Hematopoietic multipotent progenitor cell treated with erythropoietin and hydrocortisone succinate and interleukin-3 and kit ligand, for 4 days (in vitro differentiated cells): ENCODE measurements around the gene VWA1.
"Not testable (repeated sequence)": the region's sequence is repeated elsewhere in the genome, so short reads cannot be mapped to it uniquely, and the experiment has no call there.

Experiments used
- DNase-seq: peaks from one replicate; pipeline ENCODE4 v3.0.0-alpha.2; 2015

VWA1 gene

GRCh38 chr1:1459711-1460110 is 24.2 kb downstream of the VWA1 start:
- DNase-seq = not testable (repeated sequence)

- DNase-seq = no peak
Observed at GRCh38 chr1:1460540-1461130, 25.1 kb downstream of the VWA1 start.

DNA sequence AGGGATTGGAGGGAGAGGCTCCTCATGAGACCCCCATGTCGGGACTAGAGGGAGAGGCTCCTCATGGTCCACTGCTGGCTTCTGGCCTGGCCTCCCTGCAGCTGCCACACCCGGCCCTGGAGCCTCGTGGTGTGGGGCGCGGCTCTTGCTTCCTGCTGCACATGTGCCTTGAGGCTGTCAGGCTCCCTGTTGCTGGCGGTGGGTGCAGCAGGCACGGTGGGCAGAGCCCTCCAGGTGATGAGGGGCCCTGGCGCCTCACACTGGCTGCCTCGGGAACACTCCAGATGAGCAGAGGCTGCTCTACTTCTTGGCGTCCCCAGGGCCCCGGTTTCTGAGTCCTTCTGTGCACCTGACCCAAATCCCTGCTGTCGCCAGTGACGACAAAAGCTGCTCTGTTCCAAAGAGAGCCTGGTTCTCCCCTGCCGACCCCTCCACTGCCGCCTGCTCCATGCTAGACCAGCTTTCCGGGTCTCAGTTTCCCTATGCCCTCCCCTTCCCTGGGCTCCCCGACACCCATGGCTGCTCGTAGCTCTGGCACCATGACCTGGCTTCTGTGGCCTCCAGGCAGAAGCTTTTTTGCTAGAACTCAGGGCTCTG is 26.3 kb downstream of the VWA1 start:
- DNase-seq = peak; percentile 55

GRCh38 chr1:1462318-1462966 is 27.0 kb downstream of the VWA1 start:
- no peak for DNase-seq

- DNase-seq = no peak
Observed at GRCh38 chr1:1463312-1463711, 27.8 kb downstream of the VWA1 start.

DNA sequence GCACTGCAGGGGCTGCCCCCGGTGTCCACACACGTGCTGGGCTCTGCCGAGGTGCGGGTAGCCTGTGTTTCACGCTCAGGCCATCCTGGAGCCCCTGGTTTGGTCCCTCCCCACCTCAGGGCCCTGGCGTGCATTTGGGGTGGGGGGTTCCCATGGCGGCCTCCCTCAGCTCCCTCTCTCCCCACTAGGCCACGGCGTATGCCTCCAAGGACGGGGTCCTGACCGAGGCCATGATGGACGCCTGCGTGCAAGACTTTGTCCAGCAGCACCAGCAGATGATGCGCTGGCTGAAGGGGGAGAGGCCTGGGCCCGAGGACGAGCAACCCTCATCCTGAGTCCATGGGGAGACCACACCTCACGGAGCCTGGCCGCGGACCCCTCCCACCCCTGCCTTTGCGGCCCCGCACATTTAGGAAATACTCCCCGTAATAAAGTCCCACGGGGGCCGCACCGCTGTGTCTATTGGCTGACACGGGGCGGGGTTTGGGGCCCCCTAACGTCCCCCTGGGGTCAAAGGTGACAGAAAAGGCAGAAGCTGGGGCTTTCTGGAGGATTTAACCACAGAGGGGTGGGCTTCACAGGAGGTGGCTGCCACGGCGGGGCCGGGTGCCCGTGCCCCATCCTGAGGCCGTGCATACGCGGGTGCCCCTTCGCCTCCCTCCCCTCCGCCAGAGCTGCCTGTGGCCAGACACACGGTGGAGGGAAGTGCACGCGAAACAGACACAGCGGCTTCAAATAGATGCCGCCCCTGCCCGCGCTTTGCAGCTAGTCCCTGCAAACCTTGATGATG is 32.9 kb downstream of the VWA1 start:
- not testable (repeated sequence) for DNase-seq

DNA sequence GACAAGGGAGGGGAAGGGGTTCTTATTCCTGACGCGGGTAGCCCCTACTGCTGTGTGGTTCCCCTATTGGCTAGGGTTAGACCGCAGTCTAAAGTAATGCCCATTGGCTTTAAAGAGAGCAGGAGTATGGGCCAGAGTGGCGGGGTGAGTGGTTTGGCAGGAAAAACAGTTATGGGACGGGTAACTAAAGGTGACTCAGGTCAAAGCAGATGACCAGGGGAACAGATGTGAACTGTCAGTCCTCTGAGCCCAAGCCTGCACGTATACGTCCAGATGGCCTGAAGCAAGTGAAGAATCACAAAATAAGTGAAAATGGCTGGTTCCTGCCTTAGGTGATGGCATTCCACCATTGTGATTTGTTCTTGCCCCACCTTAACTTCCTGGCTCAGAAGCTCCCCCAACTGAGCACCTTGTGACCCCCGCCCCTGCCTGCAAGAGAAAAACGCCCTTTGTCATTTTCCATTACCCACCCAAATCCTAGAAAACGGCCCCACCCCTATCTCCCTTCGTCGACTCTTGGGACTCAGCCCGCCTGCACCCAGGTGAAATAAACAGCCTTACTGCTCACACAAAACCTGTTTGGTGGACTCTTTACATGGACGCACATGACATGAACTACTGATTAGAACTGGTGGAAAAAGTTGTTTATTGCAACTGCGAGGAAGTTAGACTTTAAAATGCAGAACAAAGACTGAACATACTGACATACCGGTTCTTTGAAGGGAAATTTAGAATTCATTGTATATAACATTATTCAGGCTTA is 35.3 kb downstream of the VWA1 start:
- peak; percentile 41 for DNase-seq

- peak; percentile 97 for DNase-seq
Observed at GRCh38 chr1:1471389-1472052, 36.0 kb downstream of the VWA1 start, which contains the start of gene ATAD3B. Gene ATAD3B (plus strand): TSS chr1:1471765. CDS start chr1:1471885, 120 bp downstream.

- not testable (repeated sequence) for DNase-seq
Observed at GRCh38 chr1:1472053-1472876, 36.8 kb downstream of the VWA1 start.

DNA sequence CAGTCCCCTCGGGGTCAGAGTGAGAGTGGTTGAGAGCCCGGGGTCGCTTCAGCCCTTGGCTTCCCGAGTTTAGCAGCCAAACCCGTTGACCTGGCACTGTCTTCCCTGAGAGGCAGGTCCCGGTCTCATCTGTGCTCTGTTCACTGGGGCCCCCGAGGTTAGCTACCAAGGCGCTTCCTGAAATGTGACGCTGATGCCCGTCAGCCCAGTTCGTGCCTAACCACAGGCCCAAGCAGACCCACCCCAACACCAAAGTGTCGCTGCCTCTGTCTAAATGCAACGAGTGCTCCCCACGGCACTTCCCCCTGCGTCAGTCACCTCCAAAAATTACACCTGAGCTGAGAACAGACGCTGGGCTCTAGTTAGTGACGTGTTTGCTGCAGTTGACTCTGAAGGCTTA is 40.5 kb downstream of the VWA1 start:
- not testable (repeated sequence) for DNase-seq

DNA sequence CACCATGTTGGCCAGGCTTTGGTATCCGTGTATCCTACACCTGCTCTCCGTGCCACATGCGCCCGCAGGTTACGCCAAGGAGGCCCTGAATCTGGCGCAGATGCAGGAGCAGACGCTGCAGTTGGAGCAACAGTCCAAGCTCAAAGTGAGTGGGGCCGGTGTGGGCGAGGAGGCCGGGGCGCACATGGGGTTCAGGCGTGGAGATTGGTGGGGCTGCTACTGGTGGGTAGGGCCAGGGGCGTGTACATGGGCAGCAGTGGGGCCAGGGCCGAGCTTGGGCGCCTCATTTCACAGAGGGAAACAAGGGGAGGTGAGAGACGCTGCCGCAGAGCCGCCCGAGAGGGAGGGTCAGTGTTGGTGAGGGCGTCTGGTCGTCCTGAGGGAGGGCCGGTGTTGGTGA is 41.7 kb downstream of the VWA1 start:
- DNase-seq = no peak

DNA sequence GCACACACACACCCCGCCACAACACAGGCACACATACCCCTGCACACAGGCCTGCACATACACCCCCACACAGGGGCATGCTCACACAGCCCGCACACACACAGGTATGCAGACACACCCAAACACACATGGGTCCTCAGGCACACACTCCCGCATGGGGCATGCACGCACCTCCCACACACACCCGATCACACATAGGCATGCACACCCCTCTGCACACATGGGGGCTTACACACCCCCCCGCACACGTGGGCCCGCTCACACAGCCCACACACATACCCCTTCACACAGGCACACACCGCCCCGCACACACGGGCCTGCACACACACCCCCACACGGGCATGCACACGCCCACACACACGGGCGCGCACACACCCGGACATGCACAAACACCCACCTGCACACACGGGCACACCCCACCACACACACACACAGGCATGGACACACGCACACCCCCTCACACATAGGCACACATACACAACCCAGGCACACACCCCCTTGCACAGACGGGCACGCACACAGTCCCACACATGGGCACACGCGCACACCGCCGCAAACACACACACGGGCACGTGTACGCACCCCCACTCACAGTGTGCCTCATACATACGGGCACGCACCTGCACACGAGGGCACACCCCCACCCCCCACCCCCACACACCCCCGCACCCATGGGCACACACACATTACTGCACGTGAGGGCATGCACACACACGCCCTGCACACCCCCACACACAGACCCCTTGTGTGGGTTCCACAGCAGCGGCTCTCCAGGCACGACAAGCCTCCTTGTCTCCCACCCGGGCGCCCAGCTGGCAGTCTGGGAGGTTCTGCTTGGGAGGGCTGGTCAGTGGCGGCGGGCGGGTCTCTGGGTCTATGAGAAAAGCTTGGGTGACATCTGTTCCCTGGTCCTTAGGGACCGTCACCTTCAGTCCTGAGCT is 44.3 kb downstream of the VWA1 start:
- DNase-seq = no peak

DNA sequence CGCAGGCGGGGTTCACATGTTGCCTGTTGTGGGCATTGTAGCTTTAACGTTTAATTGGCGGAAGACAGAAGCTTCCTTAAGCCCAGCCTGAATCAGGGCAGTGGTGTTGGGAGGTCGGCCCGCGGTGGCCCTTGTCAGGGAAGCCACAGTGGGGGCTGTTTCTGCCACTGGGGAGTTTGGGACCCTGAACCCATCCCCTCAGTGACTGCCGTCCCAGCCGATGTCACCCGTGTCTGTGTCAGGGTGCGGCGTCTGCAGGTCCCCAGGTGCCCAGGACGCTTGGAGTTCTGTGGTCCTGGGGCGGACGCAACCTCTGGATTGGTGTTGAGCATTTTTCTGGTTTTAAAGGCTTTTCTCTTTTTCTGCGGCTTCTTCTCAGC is 45.0 kb downstream of the VWA1 start:
- DNase-seq = not testable (repeated sequence)

- DNase-seq = not testable (repeated sequence)
Observed at GRCh38 chr1:1481811-1482210, 46.3 kb downstream of the VWA1 start.

DNA sequence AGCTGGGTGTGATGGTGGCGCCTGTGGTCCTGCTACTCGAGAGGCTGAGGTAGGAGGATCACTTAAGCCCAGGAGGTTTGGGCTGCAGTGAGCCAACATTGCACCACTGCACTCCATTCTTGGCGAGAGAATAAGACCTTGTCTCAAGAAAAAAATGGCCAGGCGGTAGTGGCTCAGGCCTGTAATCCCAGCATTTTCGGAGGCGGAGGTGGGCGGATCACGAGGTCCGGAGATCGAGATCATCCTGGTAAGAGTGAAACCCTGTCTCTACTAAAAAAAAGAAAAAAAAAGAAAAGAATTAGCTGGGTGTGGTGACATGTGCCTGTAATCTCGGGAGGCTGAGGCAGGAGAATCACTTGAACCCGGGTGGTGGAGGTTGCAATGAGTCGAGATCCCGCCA is 47.4 kb downstream of the VWA1 start:
- DNase-seq = no peak

DNA sequence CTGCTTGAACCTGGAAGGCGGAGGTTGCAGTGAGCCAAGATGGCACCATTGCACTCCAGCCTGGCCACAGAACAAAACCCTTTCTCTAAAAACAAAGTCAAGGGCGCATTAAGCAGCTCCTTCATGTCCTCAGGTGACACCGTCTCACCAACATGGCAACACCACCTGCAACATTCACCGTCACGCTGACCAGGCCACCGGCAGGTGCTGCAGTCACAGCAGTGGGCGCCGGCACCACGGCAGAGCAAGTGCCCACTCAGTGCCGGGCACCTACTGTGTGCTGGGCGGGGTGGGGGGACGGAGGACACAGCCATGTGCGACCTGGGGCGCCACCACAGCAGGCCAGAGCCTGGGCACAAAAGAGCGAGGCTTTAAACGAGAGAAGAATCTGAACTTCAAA is 48.2 kb downstream of the VWA1 start:
- no peak for DNase-seq

- DNase-seq = not testable (repeated sequence)
Observed at GRCh38 chr1:1484976-1485750, 49.7 kb downstream of the VWA1 start.

DNA sequence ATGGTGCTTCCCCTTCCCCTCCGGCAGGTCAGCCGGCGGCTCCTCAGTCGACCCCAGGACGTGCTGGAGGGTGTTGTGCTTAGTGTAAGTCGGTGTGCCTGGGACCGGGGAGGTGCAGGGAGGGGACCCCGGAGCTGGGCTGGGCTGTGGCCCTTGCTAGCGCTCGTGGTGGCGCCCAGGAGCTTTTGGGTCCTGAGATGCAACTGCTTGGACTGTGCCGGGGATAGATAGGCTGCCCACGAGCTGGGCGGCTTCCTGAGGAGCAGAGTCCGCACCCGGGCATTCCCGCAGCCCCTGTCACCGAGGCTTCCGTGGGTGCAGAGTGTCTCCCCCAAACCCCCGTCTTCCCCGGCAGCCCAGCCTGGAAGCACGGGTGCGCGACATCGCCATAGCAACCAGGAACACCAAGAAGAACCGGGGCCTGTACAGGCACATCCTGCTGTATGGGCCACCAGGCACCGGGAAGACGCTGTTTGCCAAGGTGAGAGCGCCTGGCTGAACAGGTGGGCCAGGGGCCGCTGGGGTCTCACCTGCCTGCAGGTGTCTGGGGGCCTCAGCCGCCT is 50.3 kb downstream of the VWA1 start:
- DNase-seq = not testable (repeated sequence)

DNA sequence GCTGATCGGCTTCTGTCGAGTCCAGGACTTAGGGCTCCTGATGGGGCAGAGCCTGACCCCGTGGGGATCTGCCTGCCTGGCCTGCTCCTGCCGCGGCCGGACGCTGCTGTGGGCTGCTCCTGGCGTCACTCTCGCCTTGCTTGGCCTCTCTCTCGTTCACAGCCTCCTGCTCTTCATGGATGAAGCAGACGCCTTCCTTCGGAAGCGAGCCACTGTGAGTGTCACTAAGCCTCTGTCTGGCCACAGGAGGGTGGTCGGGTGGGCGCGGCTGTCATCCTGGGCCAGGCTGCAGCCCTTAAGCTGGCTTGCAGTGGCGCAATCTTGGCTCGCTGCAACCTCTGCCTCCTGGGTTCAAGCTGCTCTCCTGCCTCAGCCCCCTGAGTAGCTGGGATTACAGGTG is 52.2 kb downstream of the VWA1 start:
- no peak for DNase-seq
